Testis (tissue), 3 donors: ENCODE measurements around the gene PNMA1. TPM values are rescaled to one million over a fixed set of nuclear protein-coding genes. Genes with fewer than 3 reads are reported as not detected.

Source experiments
- DNase-seq: peaks from one replicate; pipeline ENCODE4 v3.0.0-alpha.2; 2019
- H3K27ac ChIP-seq, 2 donors: fragments of 200-600 bp; sonication (generic); one replicate each; pipeline ENCODE4 v1.5.1; 2019
- H3K27me3 ChIP-seq: fragments of 200-600 bp; sonication (generic); one replicate; pipeline ENCODE4 v1.5.1; 2019
- H3K36me3 ChIP-seq: fragments of 200-600 bp; sonication (generic); one replicate; pipeline ENCODE4 v1.5.1; 2017; ENCODE audit warnings: low read depth; ENCODE audit errors: missing control alignments
- H3K4me1 ChIP-seq: fragments of 200-600 bp; sonication (generic); one replicate; pipeline ENCODE4 v1.5.1; 2019
- H3K4me3 ChIP-seq, 2 donors: fragments of 200-600 bp; sonication (generic); one replicate each; pipeline ENCODE4 v1.5.1; 2017 to 2019
- H3K9me3 ChIP-seq: fragments of 200-600 bp; sonication (generic); one replicate; pipeline ENCODE4 v1.5.1; 2017
- CTCF ChIP-seq, 3 experiments: fragments of 450-650 bp in 2 of 3; fragments of 200-600 bp in 1 of 3; sonication (generic) in 1 of 3; IDR thresholded peaks; one replicate each; pipeline ENCODE4 v1.5.1; 2016 to 2019; ENCODE audit warnings: antibody characterized with exemption in 3 of 3, mild to moderate bottlenecking in 2 of 3, moderate library complexity in 1 of 3
- POLR2A ChIP-seq: fragments of 450-650 bp; IDR thresholded peaks from one replicate; pipeline ENCODE4 v1.6.1; 2017; ENCODE audit warnings: antibody characterized with exemption, mild to moderate bottlenecking, moderate library complexity
- WGBS, 2 donors: methylation state at CpG; one replicate each; pipeline ENCODE4 v1.1.5; 2018; 5-methylcytosine and 5-hydroxymethylcytosine counted together
- intact Hi-C: fragments of 100-400 bp; cut with DNase I; formaldehyde crosslinking; loops from one replicate; pipeline ENCODE4 v1.15.1; 2023; ENCODE audit warnings: low total_unique reads
- polyA plus RNA-seq: library from polyadenylated mRNA; stranded (reverse); fragments of 350-450 nt; fragmentation: Illumina TruSeq; extraction: RNeasy Lipid Tissue Mini Kit (QIAGEN cat#74804); gene quantifications from one replicate; pipeline ENCODE4 v1.2.3, GENCODE V29; 2014; ENCODE audit warnings: low read depth, low replicate concordance; ENCODE audit not compliant: insufficient read depth
- total RNA-seq, 2 donors: library from RNA; depleted of rRNA; stranded (reverse); fragments of >200 nt; gene quantifications; one replicate each; pipeline ENCODE4 v1.2.3, GENCODE V29; 2016

PNMA1 gene
- total and polyA plus RNA-seq, 3 donors from 2014 or later, result 74.8 to 184 (median 85.6) TPM

- 92 to 94% methylated on average over 5 of the region's 5 CpGs for WGBS, 2 donors
Measured at GRCh38 chr14:73680821-73681220, 33.4 kb downstream of the PNMA1 start.

DNA sequence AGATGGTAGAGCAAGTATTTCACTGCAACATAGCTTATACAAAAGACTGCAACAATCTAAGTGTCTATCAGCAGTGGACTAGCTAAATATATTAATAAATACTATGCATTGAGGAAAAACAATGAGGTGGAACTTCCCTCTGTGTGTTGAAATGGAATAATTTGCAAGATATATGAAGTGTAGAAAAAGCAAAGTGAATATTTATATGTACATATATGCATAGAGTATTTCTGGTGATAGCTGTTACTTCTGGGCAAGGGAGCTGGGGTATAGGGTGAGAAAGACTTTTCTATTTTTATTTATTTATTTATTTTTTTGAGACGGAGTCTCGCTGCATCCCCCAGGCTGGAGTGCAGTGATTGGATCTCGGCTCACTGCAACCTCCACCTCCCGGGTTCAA lies 35.5 kb downstream of the PNMA1 start:
- Histone ChIP-seq H3K9me3 (no peaks in the 10 kb centered on the region), H3K4me3 (no peak overlapping the region), H3K4me1 (no peaks in the 10 kb centered on the region), H3K36me3 (no peaks in the 10 kb centered on the region), H3K27me3 (no peaks in the 10 kb centered on the region), H3K27ac (no peak overlapping the region)
- intact Hi-C loops, result no loop called here
- DNase-seq, result no peak
- 91 to 98% methylated on average over 4 of the region's 4 CpGs for WGBS, 2 donors
- no peak for TF ChIP-seq CTCF (IDR thresholded peaks at IDR 0.05)
- TF ChIP-seq POLR2A, result no peak

More at GRCh38 chr14:73680821-73681220, 33.4 kb downstream of the PNMA1 start:
- Histone ChIP-seq H3K4me1 (peaks cover 6% of the 10 kb centered on the region), H3K9me3 (no peaks in the 10 kb centered on the region), H3K4me3 (no peak overlapping the region), H3K27ac (no peak overlapping the region), H3K27me3 (no peaks in the 10 kb centered on the region), H3K36me3 (no peaks in the 10 kb centered on the region)
- DNase-seq, result no peak
- no peak for TF ChIP-seq CTCF (IDR thresholded peaks at IDR 0.05)
- TF ChIP-seq POLR2A, result no peak
- intact Hi-C loops, result no loop called here

GRCh38 chr14:73674986-73675385 lies 39.2 kb downstream of the PNMA1 start:
- Histone ChIP-seq H3K4me3 (no peak overlapping the region), H3K4me1 (no peaks in the 10 kb centered on the region), H3K9me3 (no peaks in the 10 kb centered on the region), H3K27ac (no peak overlapping the region), H3K36me3 (no peaks in the 10 kb centered on the region), H3K27me3 (no peaks in the 10 kb centered on the region)
- intact Hi-C loops, result no loop called here
- no peak for DNase-seq
- WGBS, 2 donors, result 93 to 96% methylated on average over 3 of the region's 3 CpGs
- no peak for TF ChIP-seq POLR2A
- TF ChIP-seq CTCF (IDR thresholded peaks at IDR 0.05), result no peak

- Histone ChIP-seq H3K9me3 (no peaks in the 10 kb centered on the region), H3K4me3 (no peak overlapping the region), H3K27ac (no peak overlapping the region), H3K36me3 (no peaks in the 10 kb centered on the region), H3K27me3 (no peaks in the 10 kb centered on the region), H3K4me1 (peaks cover 2% of the 10 kb centered on the region)
- DNase-seq, result no peak
- intact Hi-C loops, result no loop called here
- WGBS, 2 donors, result 79 to 83% methylated on average over 3 of the region's 3 CpGs
- no peak for TF ChIP-seq POLR2A
- no peak for TF ChIP-seq CTCF (IDR thresholded peaks at IDR 0.05)
Measured at GRCh38 chr14:73667854-73668253, 46.3 kb downstream of the PNMA1 start.

- no peak for DNase-seq
- WGBS, 2 donors, result 71 to 79% methylated on average over 5 of the region's 5 CpGs
- Histone ChIP-seq H3K9me3 (no peaks in the 10 kb centered on the region), H3K4me3 (no peak overlapping the region), H3K4me1 (peaks cover 2% of the 10 kb centered on the region), H3K27me3 (no peaks in the 10 kb centered on the region), H3K27ac (no peak overlapping the region), H3K36me3 (no peaks in the 10 kb centered on the region)
- TF ChIP-seq POLR2A (no peak), CTCF (IDR thresholded peaks at IDR 0.05) (no peak)
- intact Hi-C loops, result no loop called here
Measured at GRCh38 chr14:73666583-73666982, 47.6 kb downstream of the PNMA1 start.
